B cell (primary cell): ENCODE data around the gene RTCB. TPM values are rescaled to one million over a fixed set of nuclear protein-coding genes. Genes with fewer than 3 reads are reported as not detected.
A peak's percentile ranks its signal among the peaks of the same experiment; 100 is the strongest.

ENCODE experiments used
- ATAC-seq: fragments of 200-7000 bp; cut with Tn5 transposase; one replicate; pipeline ENCODE4 v1.10.0; 2021; ENCODE audit warnings: low read depth, mild to moderate bottlenecking, moderate number of reproducible peaks, moderate library complexity
- CTCF ChIA-PET: fragments of 350-600 bp; sonication (Branson Sonifier 250); formaldehyde crosslinking; loops from one replicate; lab custom pipeline; 2021; ENCODE audit warnings: antibody characterized with exemption, inconsistent platforms; lab: Charles Lee
- POLR2A ChIA-PET: fragments of 350-600 bp; sonication (Branson Sonifier 250); formaldehyde crosslinking; loops from one replicate; lab custom pipeline; 2021; ENCODE audit warnings: antibody characterized with exemption; lab: Charles Lee
- DNase-seq: peaks from one replicate; pipeline ENCODE4 v3.0.0; 2013
- H2AFZ ChIP-seq: 2 replicates; pipeline ENCODE4 v1.6.1; 2012; ENCODE audit warnings: mild to moderate bottlenecking, low read depth, low read length; ENCODE audit not compliant: insufficient read depth, poor library complexity, severe bottlenecking
- H3K27ac ChIP-seq, 2 donors: 1 replicate in 1 of 2; 2 replicates in 1 of 2; pipeline ENCODE4 v1.5.1; 2012 to 2013; ENCODE audit warnings: low read length in 2 of 2, mild to moderate bottlenecking in 2 of 2, moderate library complexity in 1 of 2
- H3K27me3 ChIP-seq, 4 experiments: fragments of 200-600 bp in 1 of 4; sonication (generic) in 1 of 4; replicated peaks in 1 of 4; 1 replicate in 2 of 4; 2 replicates in 2 of 4; pipeline versions ENCODE4 v1.6.1 to v1.7.0; 2013 to 2016; ENCODE audit warnings: low read length in 3 of 4, mild to moderate bottlenecking in 2 of 4, mixed read lengths in 1 of 4, moderate library complexity in 1 of 4; ENCODE audit not compliant: insufficient read depth in 4 of 4, control insufficient read depth in 3 of 4; ENCODE audit errors: control extremely low read depth in 1 of 4
- H3K36me3 ChIP-seq, 2 experiments: replicated peaks in 1 of 2; 1 replicate in 1 of 2; 2 replicates in 1 of 2; pipeline versions ENCODE4 v1.6.1 to v1.7.1; 2013; ENCODE audit warnings: low read length in 1 of 2; ENCODE audit not compliant: insufficient read depth in 2 of 2, control insufficient read depth in 1 of 2; ENCODE audit errors: control extremely low read depth in 1 of 2, extremely low read depth in 1 of 2
- H3K4me1 ChIP-seq, 2 donors: fragments of 200-600 bp in 1 of 2; sonication (generic) in 1 of 2; 1 replicate in 1 of 2; 2 replicates in 1 of 2; pipeline versions ENCODE4 v1.5.1 to v1.6.1; 2013 to 2017; ENCODE audit warnings: low read length in 2 of 2; ENCODE audit not compliant: control insufficient read depth in 2 of 2, insufficient read depth in 2 of 2
- H3K4me2 ChIP-seq: replicated peaks from 2 replicates; pipeline ENCODE3; 2012; ENCODE audit warnings: mild to moderate bottlenecking, low read depth, low read length; ENCODE audit not compliant: poor library complexity, severe bottlenecking
- H3K4me3 ChIP-seq, 5 experiments: fragments of 200-600 bp in 1 of 5; sonication (generic) in 1 of 5; 1 replicate in 3 of 5; 2 replicates in 2 of 5; pipeline versions ENCODE4 v1.5.1 to v1.7.0; 2011 to 2016; ENCODE audit warnings: low read length in 4 of 5, mild to moderate bottlenecking in 4 of 5, low read depth in 2 of 5, control low read depth in 1 of 5, moderate library complexity in 1 of 5; ENCODE audit not compliant: insufficient read depth in 1 of 5; ENCODE audit errors: control extremely low read depth in 1 of 5, extremely low read depth in 1 of 5
- H3K79me2 ChIP-seq: fragments of 200-600 bp; sonication (generic); one replicate; pipeline ENCODE4 v1.6.0; 2016; ENCODE audit warnings: low read length; ENCODE audit not compliant: control insufficient read depth, insufficient read depth
- H3K9ac ChIP-seq: fragments of 200-600 bp; sonication (generic); 2 replicates; pipeline ENCODE4 v1.6.1; 2017; ENCODE audit warnings: mild to moderate bottlenecking, low read length, moderate library complexity
- H3K9me3 ChIP-seq, 3 donors: one replicate each; pipeline versions ENCODE4 v1.6.1 to v1.7.1; 2013; ENCODE audit warnings: low read length in 2 of 3; ENCODE audit not compliant: control insufficient read depth in 2 of 3, insufficient read depth in 1 of 3; ENCODE audit errors: control extremely low read depth in 1 of 3
- H4K20me1 ChIP-seq: 2 replicates; pipeline ENCODE4 v1.6.0; 2012; ENCODE audit warnings: mild to moderate bottlenecking, low read length; ENCODE audit not compliant: insufficient read depth, control insufficient read depth, poor library complexity, severe bottlenecking
- H3K27ac Mint-ChIP-seq: one replicate; pipeline ENCODE4 v1.8.0; 2021; ENCODE audit warnings: mixed read lengths
- H3K27me3 Mint-ChIP-seq: one replicate; pipeline ENCODE4 v1.8.0; 2021; ENCODE audit warnings: mixed read lengths
- H3K4me1 Mint-ChIP-seq: one replicate; pipeline ENCODE4 v1.8.0; 2021; ENCODE audit warnings: mixed read lengths
- H3K4me3 Mint-ChIP-seq: one replicate; pipeline ENCODE4 v1.8.0; 2021; ENCODE audit warnings: mixed read lengths
- H3K9me3 Mint-ChIP-seq: one replicate; pipeline ENCODE4 v1.8.0; 2022; ENCODE audit warnings: mixed read lengths; ENCODE audit not compliant: insufficient read depth
- EZH2 ChIP-seq: IDR thresholded peaks from 2 replicates; pipeline ENCODE4 v1.6.1; 2012; ENCODE audit warnings: borderline replicate concordance, low read depth, mild to moderate bottlenecking, moderate library complexity, low read length; ENCODE audit not compliant: insufficient read depth, poor library complexity, severe bottlenecking
- WGBS: methylation state at CpG from one replicate; pipeline ENCODE4 v1.1.5; 2013; ENCODE audit warnings: missing lambda C conversion rate; ENCODE audit not compliant: insufficient coverage; 5-methylcytosine and 5-hydroxymethylcytosine counted together
- intact Hi-C: fragments of 100-400 bp; cut with micrococcal nuclease; formaldehyde crosslinking; loops from one replicate; pipeline ENCODE4 v1.10.0; 2022
- polyA plus RNA-seq: library from polyadenylated mRNA; depleted of rRNA; stranded (reverse); fragments of >200 nt; gene quantifications from 2 replicates; pipeline ENCODE4 v1.2.3, GENCODE V29; 2012
- total RNA-seq, 2 donors: library from RNA; stranded (reverse); fragments of 120-200 nt in 1 of 2; gene quantifications; 1 replicate in 1 of 2; 2 replicates in 1 of 2; pipeline versions ENCODE4 v1.2.3 to v1.2.4, GENCODE V29; 2013 to 2022
- TF ChIP-seq, protein P1 (sequence below): fragments of 200-600 bp; IDR thresholded peaks from one replicate; pipeline ENCODE4 v1.8.0; 2022; ENCODE audit warnings: antibody characterized with exemption, mild to moderate bottlenecking

RTCB gene
- total and polyA plus RNA-seq, 2 donors (not counting 1 experiment from before 2014, with no cell fraction given) = 32.8 to 60.1 TPM

DNA sequence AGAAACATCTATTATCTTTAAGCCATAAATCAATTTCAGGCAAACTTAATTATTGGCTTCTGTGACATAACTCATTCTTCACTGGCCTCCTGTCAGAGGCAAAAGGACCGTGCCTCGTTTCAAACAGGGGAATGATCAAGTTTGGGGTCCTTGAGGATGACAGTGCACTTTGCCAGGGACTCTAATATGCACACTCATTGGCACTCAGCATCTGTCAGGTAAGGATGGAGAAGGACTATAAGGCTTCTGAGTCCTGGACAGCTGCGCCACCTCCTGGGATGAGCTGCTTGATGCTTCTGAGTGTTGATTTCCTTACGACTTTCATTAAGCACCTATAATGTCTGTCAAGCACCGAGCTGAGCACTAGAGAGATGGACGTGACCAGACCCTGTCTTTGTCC, 32.0 kb upstream of the RTCB start:
- H3K4me3 ChIP-seq = no peak overlapping the region
- H4K20me1 ChIP-seq = no peaks in the 10 kb centered on the region
- Mint-ChIP-seq H3K4me1 (no peaks in the 10 kb centered on the region), H3K9me3 (no peaks in the 10 kb centered on the region), H3K27ac (no peak overlapping the region), H3K27me3 (peaks cover 13% of the 10 kb centered on the region), H3K4me3 (no peak overlapping the region)
- no peak overlapping the region for H3K9ac ChIP-seq
- TF ChIP-seq, protein P1, sequence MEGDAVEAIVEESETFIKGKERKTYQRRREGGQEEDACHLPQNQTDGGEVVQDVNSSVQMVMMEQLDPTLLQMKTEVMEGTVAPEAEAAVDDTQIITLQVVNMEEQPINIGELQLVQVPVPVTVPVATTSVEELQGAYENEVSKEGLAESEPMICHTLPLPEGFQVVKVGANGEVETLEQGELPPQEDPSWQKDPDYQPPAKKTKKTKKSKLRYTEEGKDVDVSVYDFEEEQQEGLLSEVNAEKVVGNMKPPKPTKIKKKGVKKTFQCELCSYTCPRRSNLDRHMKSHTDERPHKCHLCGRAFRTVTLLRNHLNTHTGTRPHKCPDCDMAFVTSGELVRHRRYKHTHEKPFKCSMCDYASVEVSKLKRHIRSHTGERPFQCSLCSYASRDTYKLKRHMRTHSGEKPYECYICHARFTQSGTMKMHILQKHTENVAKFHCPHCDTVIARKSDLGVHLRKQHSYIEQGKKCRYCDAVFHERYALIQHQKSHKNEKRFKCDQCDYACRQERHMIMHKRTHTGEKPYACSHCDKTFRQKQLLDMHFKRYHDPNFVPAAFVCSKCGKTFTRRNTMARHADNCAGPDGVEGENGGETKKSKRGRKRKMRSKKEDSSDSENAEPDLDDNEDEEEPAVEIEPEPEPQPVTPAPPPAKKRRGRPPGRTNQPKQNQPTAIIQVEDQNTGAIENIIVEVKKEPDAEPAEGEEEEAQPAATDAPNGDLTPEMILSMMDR = no peak
- TF ChIP-seq EZH2 = no peak
- ChIA-PET CTCF (interaction anchor here (0.7 to 1.3 kb wide), 4 partner anchors 11 to 467 kb away, joined by 3 to 4 read pairs (median 3); no protein-coding TSS in a partner anchor), POLR2A (no interaction called here)
- H2AFZ ChIP-seq = no peak overlapping the region
- H3K9me3 ChIP-seq = no peaks in the 10 kb centered on the region
- no peaks in the 10 kb centered on the region for H3K36me3 ChIP-seq
- H3K4me1 ChIP-seq = no peaks in the 10 kb centered on the region
- peaks cover 0 to 15% (median 2%) of the 10 kb centered on the region in 4 experiments for H3K27me3 ChIP-seq
- H3K27ac ChIP-seq = no peak overlapping the region
- DNase-seq = peak; percentile 31
- H3K79me2 ChIP-seq = no peaks in the 10 kb centered on the region
- intact Hi-C loops = loop anchor here (10.0 kb wide), 1 partner anchor 339 kb away; no protein-coding TSS in a partner anchor
- 61% methylated on average over 5 of the region's 6 CpGs for WGBS
- H3K4me2 ChIP-seq = no peak overlapping the region
- ATAC-seq = no peak

DNA sequence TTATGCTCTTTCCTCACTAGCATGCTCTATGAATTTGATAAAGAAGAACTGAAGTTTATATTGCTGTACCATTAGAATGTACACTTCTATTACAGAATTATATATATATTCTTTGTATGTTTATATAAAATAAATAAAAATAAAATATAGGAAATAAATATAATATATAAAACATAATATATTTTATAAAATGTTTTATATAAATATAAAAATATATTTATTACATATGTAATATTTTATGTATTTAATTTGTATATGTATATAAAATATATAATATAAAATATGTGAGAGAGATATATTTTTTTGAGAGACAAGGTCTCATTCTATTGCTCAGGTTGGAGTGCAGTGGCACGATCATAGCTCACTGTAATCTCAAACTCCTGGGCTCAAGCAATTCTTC, 18.3 kb upstream of the RTCB start:
- no CpG with 5 or more reads among the region's 1 CpG for WGBS
- ChIA-PET POLR2A (no interaction called here), CTCF (no interaction called here)
- H3K4me2 ChIP-seq = no peak overlapping the region
- DNase-seq (no peak), ATAC-seq (no peak)
- H3K4me3 ChIP-seq = no peak overlapping the region
- no peaks in the 10 kb centered on the region for H3K9me3 ChIP-seq
- H3K79me2 ChIP-seq = no peaks in the 10 kb centered on the region
- H3K9ac ChIP-seq = no peak overlapping the region
- no peak overlapping the region for H2AFZ ChIP-seq
- intact Hi-C loops = loop anchor here (2.0 kb wide), 1 partner anchor 20 kb away; no protein-coding TSS in a partner anchor
- peaks cover 46% of the 10 kb centered on the region for H3K27me3 Mint-ChIP-seq
- H3K27ac ChIP-seq = no peak overlapping the region
- H3K4me1 ChIP-seq = no peaks in the 10 kb centered on the region
- H3K36me3 ChIP-seq = no peaks in the 10 kb centered on the region
- H3K4me3 Mint-ChIP-seq = no peak overlapping the region
- no peak for TF ChIP-seq EZH2
- TF ChIP-seq, protein P1 = no peak
- H4K20me1 ChIP-seq = no peaks in the 10 kb centered on the region
- no peaks in the 10 kb centered on the region for H3K4me1 Mint-ChIP-seq
- H3K9me3 Mint-ChIP-seq = no peaks in the 10 kb centered on the region
- no peak overlapping the region for H3K27ac Mint-ChIP-seq
- peaks cover 0 to 4% (median 2%) of the 10 kb centered on the region in 4 experiments for H3K27me3 ChIP-seq
